HepG2 (cell line): ENCODE measurements around the gene ABI3BP.

Experiments used
- ARID2 ChIP-seq: sonication (generic); formaldehyde crosslinking; IDR thresholded peaks from 2 replicates; pipeline ENCODE4 v1.8.1; 2022; ENCODE audit warnings: mild to moderate bottlenecking, missing genetic modification reagents, borderline replicate concordance
- ARID3A ChIP-seq: IDR thresholded peaks from 2 replicates; pipeline ENCODE4 v1.6.1; 2012; ENCODE audit warnings: low read depth, low read length, improper control_type of control experiment
- ATF2 ChIP-seq: sonication (generic); formaldehyde crosslinking; IDR thresholded peaks from 2 replicates; pipeline ENCODE4 v1.4.0; 2020; ENCODE audit warnings: missing genetic modification reagents
- CTCF ChIP-seq: sonication (generic); formaldehyde crosslinking; IDR thresholded peaks from 2 replicates; pipeline ENCODE4 v1.5.0; 2020; ENCODE audit warnings: mild to moderate bottlenecking, missing genetic modification reagents, moderate library complexity
- HCFC1 ChIP-seq: fragments of 150-350 bp; IDR thresholded peaks from 2 replicates; pipeline ENCODE4 v1.6.1; 2014; ENCODE audit warnings: low read depth, low read length
- PBX3 ChIP-seq: sonication (generic); formaldehyde crosslinking; IDR thresholded peaks from 2 replicates; pipeline ENCODE4 v1.8.1; 2023; ENCODE audit warnings: missing genetic modification reagents, inconsistent platforms, borderline replicate concordance
- TAF1 ChIP-seq: sonication (generic); formaldehyde crosslinking; IDR thresholded peaks from 2 replicates; pipeline ENCODE4 v1.4.0; 2020; ENCODE audit warnings: missing genetic modification reagents
- ZNF460 ChIP-seq: sonication (generic); formaldehyde crosslinking; IDR thresholded peaks from 2 replicates; pipeline ENCODE4 v1.5.1; 2020; ENCODE audit warnings: missing genetic modification reagents, mild to moderate bottlenecking, borderline replicate concordance

- no peak for TF ChIP-seq CTCF (CRISPR knock-in tag)
- TF ChIP-seq ARID2 (CRISPR knock-in tag): no peak
- TF ChIP-seq HCFC1: no peak
- TF ChIP-seq ZNF460: no peak
- TF ChIP-seq ARID3A: no peak
- TF ChIP-seq ATF2: no peak
- TF ChIP-seq TAF1: no peak
- no peak for TF ChIP-seq PBX3
Observed at GRCh38 chr3:101039285-101039684, 46.1 kb upstream of the ABI3BP start.
